Measurements from ENCODE around the gene ACAP3. TPM values are rescaled to one million over a fixed set of nuclear protein-coding genes. Genes with fewer than 3 reads are reported as not detected.

ACAP3 gene
- polyA plus RNA-seq, 3 donors, result 33.2 to 35.6 (median 33.5) TPM

DNA sequence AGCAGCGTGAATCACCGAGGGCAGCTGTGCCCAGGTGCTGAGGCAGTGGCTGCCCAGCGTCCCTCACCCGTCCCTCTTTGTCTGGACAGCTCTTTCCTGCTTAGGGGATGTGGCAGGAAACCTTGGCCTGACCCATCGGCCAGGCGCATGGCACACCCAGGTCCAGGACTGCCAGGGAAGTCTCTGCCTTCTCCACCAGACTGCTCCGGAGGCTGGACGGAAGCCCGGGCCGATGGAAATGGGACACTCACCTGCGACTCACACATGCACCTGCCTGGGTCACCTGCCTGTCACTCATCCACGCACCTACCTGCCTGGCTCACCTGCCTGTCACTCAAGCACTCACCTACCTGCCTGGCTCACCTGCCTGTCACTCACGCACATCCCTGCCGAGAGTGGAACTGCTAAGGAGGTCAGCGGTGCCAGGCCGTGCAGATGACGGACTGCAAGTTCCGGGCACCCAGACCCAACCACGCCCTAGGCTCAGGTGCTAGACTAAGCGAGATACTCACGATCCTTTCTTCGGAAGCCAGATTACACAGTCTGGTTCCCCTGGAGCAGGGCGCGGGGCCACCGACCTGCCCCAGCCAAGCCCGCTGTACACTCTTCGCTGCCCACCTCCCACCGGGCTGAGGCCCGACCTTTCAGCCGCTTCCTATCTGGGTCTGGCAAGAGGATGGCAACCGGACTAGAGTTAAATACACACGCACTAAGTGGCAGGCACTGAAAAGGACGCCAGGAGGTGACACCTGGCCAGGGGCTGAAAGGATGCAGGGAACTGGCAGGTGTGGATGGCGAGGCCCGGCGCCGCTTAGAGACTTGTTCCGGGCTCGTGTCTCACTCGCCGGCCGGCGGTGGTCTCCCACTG is 35.2 kb downstream of the ACAP3 start:
- DNase-seq, result no peak

DNA sequence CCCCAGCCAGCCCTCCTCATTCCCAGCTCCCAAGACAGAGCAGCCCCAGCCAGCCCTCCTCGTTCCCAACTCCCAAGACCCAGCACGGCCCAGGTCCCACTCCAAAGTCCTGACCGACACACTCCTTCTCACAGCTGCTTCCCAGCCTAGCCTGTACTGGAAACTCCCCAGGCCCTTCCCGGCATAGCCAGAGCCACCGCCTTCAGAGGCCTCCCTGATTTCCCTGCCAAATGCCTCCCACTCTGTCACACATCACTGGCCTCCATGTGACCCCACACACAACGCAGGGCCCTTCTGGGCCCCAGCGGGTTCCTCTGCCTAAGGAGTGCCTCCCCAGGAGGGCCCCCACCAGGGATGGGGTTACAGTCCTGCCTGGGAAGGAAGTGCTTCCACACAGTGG is 36.9 kb downstream of the ACAP3 start:
- no peak for DNase-seq

DNA sequence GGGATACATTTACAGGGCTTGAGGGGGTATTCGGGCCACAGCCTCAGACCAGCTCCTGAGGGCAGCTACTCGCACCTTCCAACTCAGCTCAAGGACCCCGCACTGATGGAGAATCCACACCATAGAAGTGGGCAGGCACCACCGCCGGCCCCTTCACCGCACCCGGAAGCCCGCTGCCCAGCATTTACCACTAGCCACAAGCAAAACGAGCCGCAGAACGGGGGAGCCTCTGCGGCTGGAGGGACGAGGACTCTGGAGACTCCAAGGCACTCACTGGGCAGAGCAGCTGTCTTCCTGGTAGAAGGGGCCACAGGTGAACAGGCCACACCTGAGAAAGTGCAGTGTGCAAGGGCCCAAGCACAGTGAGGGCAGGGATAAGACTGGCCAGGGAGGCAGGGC is 39.4 kb downstream of the ACAP3 start:
- DNase-seq, result no peak

DNA sequence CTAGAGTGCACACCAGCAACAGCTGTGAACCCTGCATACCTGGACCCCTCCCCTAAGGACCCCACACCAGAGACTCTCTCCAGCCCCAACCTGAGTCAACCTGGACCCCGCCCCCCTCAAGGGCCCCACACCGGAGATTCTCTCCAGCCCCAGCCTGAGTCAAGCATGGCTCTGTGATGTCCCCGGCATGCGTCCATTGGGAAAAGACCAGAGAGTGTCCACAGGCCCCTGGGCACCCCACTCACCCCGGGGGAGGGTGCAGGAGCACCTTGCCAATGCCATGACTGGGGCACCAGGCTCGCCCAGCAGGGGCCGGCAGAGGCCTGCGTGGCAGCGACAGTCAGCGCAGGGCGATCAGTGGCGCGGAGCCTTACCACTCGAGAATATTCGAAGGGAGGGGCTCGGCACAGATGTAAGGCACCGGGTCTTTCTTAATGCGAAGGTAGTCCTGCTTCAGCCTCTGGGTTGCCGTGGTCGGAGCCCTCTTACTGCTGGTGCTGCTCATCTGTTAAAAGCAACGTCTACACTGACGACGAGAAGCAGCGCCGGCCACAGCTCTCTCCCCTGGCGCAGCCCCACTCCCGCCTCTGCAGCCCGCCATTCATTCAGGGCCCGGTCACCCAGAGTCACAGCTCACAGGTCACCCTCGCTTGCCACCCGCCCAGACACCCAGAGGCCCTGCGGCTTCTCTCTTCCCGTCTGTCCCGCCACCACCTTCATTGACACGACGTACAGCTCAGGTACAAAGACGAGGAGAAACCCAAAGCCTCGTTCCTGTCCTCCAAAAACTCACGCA is 40.0 kb downstream of the ACAP3 start:
- no peak for DNase-seq

DNA sequence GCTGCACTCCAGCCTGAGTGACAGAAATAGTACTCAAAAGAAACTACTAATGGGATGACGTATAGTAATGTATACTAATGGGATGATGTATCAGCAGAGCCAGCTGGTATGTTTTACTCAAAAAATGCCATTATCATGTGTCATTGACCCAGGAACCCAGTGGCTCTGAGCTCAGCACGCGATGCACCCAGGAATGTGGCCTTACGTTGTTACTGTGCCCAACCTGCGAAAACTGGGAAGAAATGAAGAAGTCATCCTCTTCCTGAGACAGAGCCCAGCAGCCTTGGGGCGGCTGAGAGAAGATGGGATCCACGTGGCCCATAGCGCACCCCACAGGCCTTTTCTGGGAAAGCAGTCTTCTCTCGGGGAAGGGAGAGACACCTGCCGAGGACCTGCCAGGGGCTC is 42.9 kb downstream of the ACAP3 start:
- DNase-seq, result no peak

DNA sequence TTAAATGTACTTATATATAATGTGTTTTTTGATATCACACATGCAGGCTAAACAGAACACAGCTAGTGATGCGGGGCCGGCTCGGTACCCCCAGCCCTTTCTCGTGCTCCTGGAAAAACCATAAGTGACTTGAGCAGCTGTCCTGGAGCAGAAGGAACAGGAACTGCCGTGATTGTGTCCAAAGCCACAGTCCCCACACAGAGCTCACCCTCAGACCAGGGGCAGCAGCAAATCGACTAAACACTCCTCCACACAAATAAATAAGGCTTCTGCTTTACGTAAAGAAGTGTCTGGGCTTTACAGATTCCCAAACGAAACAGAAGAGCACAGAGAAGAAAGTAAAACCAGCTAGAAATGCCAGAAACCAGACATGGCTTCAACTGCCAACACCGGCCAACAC is 43.7 kb downstream of the ACAP3 start:
- DNase-seq, result no peak

DNA sequence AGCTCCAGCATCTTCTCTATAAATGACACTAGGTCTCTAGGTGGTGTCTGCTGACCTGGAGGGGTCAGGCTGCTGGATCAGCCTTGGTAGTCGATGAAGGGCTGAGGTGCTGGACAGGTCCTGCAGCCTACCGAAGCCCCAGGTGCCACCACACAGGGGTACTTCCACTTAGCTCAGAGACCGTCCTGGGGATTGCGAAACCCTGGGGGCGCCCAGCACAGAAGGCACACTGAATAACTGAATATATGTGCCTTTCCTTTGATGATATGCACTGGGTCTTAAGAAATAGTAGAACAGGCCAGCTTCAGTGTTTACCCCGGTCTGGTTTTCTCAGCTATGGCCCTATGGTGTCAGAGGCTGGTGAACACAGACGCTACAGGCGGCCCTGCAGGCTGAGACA is 45.0 kb downstream of the ACAP3 start:
- DNase-seq, result no peak

DNA sequence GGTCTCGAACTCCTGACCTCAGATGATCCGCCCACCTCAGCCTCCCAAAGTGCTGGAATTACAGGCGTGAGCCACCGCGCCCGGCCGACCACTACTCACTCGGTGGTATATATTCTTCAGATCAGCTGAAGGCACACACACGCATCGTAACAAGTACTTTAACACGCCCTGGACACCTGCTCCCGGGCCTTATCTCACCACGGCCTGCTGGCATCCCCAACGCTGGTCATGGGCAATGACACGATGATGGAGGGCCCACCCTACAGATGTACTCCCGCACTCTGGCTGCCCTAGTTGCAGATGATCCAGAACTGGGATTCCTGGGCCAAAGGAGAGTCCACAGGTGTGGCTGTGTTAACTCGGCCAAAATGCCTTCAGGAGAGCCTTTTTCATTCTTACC is 45.7 kb downstream of the ACAP3 start:
- no peak for DNase-seq

DNA sequence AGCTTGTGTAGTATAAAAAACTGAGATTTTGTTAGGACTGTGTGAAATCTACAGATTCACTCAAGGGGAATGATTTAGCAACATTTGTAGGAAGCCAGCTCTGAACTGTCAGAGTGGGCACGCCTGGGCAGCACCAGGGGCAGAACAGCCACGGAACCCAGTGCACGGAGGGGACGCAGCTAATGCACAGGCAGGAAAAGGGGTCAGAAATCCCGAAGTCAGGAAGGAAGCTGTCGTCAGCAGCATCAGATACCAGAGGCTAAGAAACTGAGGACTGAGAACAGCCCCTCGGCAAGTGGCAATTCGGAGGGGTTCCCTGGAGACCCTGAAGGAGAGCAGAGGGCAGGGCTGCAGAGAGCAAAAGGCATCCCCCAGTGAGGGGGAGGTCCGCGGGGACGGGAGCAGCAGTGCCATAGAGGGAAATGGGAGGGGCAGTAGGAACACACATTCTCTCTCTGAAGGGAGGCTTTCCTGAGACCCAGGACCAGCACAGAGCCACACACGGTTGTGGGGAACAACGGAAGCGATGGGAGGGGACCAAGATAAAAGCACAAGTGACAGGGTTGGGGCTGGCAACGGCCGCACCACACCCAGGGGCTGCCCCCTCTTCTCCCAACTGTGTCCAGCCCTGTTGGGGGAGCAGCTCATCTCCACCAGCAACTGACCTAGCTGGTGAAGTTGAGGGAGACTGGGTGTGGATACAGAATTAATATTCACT is 46.7 kb downstream of the ACAP3 start:
- no peak for DNase-seq

DNA sequence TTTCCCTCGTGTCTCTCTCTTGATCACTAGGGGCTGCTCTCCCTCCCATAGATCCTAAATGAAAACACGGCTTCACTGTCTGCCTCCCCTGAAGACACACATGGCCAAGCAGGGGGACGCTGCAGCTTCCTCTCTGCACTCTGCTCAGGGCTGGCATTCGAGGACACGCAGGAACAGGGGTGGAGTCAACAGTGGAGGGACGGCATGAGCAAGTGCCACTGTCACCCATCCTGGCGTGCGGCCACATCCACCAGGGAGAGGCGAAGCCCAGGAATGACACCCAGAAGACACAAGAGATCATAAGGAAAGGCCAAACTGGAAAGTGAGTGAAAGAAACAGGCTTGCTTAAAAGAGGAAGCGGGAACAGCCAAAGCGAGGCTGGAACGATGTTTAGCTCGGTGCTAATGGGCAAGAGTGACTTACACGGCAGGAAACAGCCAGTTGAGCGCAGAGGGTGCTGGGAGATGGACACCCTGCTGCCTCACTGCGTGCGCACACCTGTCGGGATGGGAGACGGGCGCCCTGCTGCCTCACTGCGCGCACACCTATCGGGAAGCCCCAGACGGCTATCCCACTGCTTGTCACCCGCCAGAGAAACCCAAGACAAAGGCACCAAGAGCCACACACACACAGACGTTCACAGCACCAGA is 47.7 kb downstream of the ACAP3 start:
- no peak for DNase-seq

DNA sequence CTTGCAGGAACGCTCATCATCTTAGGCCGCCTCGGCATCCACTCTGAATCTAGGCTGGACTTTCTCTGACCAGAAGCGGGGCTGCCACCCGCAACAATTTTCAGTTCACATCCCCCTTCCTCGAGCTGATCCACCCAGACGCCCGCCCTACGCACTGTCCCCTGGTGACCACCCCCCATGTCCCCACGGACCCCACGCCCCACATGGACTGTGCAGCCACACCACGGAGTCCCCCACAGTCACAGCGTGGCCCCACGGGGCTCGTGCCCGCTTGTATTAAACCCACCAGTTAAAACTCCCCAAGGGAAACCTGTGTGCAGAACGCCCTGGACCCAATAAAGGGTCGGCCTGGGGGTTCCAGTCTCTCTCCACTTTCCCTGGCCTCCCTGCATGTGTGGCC is 48.2 kb downstream of the ACAP3 start:
- no peak for DNase-seq

DNA sequence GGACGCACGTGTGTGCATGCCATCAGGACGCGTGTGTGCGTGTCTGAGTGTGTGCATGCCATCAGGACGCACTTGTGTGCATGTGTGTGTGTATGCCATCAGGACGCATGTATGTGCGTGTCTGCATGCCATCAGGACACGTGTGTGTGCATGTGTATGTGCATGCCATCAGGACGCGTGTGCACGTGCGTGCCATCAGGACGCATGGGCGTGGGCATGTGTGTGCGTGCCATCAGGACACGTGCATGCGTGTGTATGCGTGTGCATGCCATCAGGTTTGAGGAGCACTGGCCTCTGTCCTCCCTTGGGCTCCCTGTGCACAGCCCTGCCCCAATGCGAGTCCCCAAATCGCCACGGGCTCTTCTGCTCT is 48.6 kb downstream of the ACAP3 start:
- no peak for DNase-seq

DNA sequence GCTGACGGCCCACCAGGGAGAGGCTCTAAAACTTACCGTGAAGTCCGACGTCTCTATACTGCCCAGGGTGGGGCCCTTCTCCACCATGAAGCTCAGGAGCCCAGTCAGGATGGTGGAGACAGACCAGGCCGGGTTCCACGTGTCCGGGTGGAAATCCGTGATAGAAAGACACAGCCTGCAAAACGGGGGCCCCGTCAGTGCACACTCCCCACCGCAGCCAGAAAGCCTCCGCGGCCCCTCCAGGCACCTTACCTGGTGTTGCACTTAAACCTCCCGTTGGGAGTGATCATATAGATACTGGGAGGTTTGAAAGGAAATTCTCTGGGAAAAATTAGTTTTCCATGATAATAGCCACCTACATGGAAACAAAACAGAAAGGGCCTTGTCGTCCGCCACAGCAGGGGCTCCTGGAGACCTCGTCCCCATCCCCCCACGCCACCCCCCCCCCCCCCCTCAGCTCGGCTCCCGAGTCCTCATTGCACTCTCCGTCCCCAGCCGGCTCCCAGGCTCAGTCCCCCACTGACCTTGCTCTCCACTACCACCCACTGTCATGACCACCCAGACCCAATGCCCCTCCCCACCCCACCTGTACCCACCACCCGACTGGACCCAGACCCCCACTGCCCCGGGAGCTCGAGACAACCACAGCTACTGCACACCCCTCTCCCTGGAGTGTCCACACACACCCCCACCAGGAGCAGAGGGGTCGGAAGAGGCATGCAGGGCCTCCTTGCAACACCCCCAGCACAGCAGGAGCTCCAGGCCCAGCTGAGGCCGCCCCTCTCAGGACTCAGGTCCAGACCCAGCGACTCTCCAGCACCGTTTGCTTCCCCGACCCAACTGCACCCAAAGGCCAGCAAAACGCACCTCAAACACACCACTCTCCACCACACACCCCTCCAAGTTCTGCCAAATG is 50.5 kb downstream of the ACAP3 start:
- DNase-seq, result no peak

DNA sequence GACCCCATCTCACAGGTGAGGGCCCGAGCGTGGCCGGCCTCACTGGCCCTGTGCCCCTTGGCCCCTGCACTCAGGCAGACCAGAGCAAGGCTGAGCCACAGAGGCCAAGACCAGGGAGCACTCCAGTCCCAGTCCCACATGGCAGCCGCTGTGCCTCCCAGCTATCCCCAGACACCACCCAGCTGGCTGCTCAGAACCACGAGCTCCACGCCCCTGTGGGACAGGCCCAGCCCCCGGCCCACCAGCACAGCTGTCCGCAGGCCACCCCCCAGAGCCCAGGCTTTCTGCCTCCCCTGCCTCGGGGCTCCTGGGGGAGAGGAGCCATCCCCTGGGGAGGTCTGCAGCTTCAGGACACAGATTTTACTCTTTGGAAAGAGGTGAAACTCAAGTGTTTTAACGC is 52.1 kb downstream of the ACAP3 start:
- no peak for DNase-seq

DNA sequence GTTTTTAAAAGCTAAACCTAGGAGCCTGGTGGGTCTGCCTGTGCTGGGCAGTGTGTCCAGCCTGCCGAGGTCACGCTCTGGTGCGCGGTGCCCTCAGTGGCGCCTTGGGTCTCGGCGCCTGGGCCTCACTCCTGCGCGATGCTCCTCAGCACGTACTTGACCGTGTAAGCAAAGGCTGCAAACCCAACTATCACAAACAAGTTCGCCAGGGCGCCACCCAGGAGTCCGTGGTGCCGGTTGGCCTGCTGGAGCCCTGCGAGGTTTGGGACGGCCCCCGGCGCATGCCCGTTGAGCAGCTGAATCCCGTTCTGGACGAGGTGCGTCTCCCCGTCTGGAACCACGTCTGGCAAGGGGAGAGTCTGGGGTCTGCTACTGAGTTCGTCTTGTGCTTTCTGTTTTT is 52.7 kb downstream of the ACAP3 start:
- DNase-seq, result no peak

DNA sequence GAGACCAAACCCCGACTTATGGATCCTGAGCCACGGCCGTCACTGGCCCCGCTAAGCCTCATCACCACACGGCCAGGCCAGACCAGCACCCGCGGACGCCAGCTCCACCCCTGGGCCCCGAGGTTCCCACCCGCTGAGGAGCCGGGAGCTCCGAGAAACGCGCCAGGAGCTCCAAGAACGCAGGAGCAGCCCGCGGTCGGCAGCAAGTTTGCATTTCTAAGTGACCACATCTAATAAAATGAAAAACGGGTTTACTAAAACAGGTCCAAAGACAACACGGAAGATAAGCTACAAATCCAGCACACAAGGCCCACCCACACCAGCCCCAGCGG is 53.1 kb downstream of the ACAP3 start:
- no peak for DNase-seq

DNA sequence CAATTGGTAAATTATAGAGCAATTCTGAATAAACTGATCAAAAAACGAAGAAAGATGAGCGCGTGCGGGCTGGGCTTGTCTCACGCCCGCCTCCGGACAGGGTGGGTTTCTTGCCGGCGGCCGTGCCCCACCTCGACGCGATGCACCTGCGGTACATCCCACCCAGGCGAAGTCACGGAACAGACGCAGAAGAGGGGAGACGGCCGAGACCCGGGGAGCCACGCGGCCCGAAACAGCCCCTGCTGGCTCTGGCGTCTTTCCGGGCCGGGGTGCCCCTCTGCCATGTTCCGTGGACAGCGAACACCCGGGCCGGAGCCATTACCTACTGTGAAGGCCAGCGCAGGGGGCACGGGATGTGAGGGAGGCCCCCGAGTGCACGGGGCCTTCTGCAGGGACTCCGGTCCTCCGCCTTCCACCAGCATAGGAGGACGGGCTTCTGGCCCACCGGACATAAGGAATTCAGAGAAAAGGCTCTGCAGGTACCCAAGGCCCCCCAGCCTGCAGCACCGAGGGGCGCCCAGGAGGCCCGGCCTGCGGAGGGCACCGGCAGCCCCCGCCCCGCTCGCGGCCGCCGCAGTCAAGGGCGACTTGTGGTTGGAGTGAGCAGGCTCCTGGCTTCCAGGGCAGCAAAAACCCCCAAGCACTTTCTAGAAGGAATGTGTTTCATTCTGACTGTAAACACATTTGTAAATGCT is 53.6 kb downstream of the ACAP3 start:
- no peak for DNase-seq

DNA sequence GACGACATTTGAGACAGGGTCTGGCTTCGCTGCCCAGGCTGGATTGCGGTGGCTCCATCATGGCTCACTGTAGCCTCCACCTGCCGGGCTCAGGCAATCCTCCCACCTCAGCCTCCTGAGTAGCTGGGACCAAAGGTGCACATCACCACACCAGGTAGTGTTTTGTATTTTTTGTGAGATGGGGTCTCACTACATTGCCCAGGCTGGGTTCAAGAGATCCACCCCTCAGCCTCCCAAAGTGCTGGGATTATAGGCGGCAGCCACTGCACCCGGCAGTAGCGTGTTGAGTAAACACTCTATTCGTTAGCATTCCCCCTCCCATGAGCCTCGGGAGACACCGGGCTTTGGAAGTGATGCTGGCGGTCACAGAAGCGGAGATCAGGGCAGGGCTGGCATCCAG is 54.4 kb downstream of the ACAP3 start:
- no peak for DNase-seq

DNA sequence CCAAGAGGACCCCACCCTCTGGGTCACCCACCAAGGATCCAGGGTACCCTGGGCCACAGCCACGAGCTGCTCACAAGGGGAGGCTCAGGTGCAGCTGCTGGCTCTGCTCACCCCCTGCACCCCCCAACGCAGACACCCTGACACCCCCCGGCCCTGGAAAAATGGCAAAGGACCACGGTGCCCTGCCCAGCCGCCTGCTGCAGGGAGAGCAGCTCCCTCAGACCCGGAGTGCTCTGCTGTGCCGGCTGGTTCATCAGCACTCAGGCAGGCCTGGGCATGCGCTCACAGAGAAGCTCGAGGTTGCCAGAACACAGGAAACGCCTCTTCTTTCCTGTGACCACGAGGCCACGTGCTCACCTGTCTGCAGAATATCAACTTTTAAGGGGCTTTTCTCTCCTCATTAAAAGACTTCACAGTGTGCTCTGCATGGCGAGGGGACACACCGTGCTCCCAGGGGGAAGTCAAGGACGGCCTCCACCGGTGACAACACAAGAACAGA is 56.9 kb downstream of the ACAP3 start:
- DNase-seq, result no peak
